Naive thymus-derived CD4-positive, alpha-beta T cell (primary cell): ENCODE data around the gene PSPC1. TPM values are rescaled to one million over a fixed set of nuclear protein-coding genes. Genes with fewer than 3 reads are reported as not detected.
A peak's percentile ranks its signal among the peaks of the same experiment; 100 is the strongest.
"Not testable (repeated sequence)": the region's sequence is repeated elsewhere in the genome, so short reads cannot be mapped to it uniquely, and the experiment has no call there.

Source experiments
- ATAC-seq: fragments of 150-1000 bp; cut with Tn5 transposase; 2 replicates; pipeline ENCODE4 v1.10.0; 2021; ENCODE audit warnings: mild to moderate bottlenecking, moderate library complexity
- CTCF ChIA-PET: fragments of 350-600 bp; sonication (Branson Sonifier 250); formaldehyde crosslinking; loops from one replicate; lab custom pipeline; 2021; ENCODE audit warnings: antibody characterized with exemption; lab: Charles Lee
- POLR2A ChIA-PET: fragments of 350-600 bp; sonication (Branson Sonifier 250); formaldehyde crosslinking; loops from one replicate; lab custom pipeline; 2021; ENCODE audit warnings: antibody characterized with exemption, inconsistent platforms; lab: Charles Lee
- DNase-seq, 9 donors: peaks; one replicate each; pipeline versions ENCODE4 v3.0.0 to v3.0.0-alpha.2; 2020 to 2022; ENCODE audit warnings: mixed read lengths in 1 of 9
- H3K27ac ChIP-seq: one replicate; pipeline ENCODE4 v1.7.0; 2013; ENCODE audit warnings: mild to moderate bottlenecking, low read depth, low read length, moderate library complexity
- H3K27me3 ChIP-seq, 2 donors: one replicate each; pipeline ENCODE4 v1.7.0; 2013; ENCODE audit warnings: low read length in 2 of 2, mild to moderate bottlenecking in 2 of 2, moderate library complexity in 2 of 2; ENCODE audit not compliant: control insufficient read depth in 2 of 2, insufficient read depth in 2 of 2
- H3K36me3 ChIP-seq, 3 experiments: 1 replicate in 2 of 3; 2 replicates in 1 of 3; pipeline ENCODE4 v1.7.0; 2013; ENCODE audit warnings: low read length in 3 of 3, mild to moderate bottlenecking in 3 of 3, moderate library complexity in 1 of 3; ENCODE audit not compliant: insufficient read depth in 3 of 3, control insufficient read depth in 2 of 3
- H3K4me1 ChIP-seq, 2 donors: one replicate each; pipeline ENCODE4 v1.7.0; 2013; ENCODE audit warnings: low read length in 2 of 2, mild to moderate bottlenecking in 2 of 2, moderate library complexity in 1 of 2; ENCODE audit not compliant: control insufficient read depth in 2 of 2, insufficient read depth in 2 of 2
- H3K4me3 ChIP-seq: 2 replicates; pipeline ENCODE4 v1.7.0; 2013; ENCODE audit warnings: mild to moderate bottlenecking, low read length
- H3K9me3 ChIP-seq, 3 experiments: 1 replicate in 2 of 3; 2 replicates in 1 of 3; pipeline ENCODE4 v1.7.0; 2013; ENCODE audit warnings: low read length in 3 of 3; ENCODE audit not compliant: control insufficient read depth in 2 of 3
- H3K27ac Mint-ChIP-seq, 9 donors: one replicate each; pipeline ENCODE4 v1.8.0; 2020 to 2022; ENCODE audit warnings: mixed read lengths in 9 of 9, mild to moderate bottlenecking in 8 of 9, moderate library complexity in 5 of 9, inconsistent platforms in 2 of 9
- H3K27me3 Mint-ChIP-seq, 5 donors: one replicate each; pipeline ENCODE4 v1.8.0; 2021 to 2022; ENCODE audit warnings: mixed read lengths in 5 of 5, mild to moderate bottlenecking in 1 of 5
- H3K36me3 Mint-ChIP-seq, 5 donors: one replicate each; pipeline ENCODE4 v1.8.0; 2020 to 2022; ENCODE audit warnings: mixed read lengths in 5 of 5, mild to moderate bottlenecking in 3 of 5, inconsistent platforms in 1 of 5
- H3K4me1 Mint-ChIP-seq, 7 donors: one replicate each; pipeline ENCODE4 v1.8.0; 2020 to 2022; ENCODE audit warnings: mixed read lengths in 7 of 7, mild to moderate bottlenecking in 3 of 7, inconsistent platforms in 1 of 7
- H3K4me3 Mint-ChIP-seq, 10 donors: one replicate each; pipeline ENCODE4 v1.8.0; 2020 to 2022; ENCODE audit warnings: mild to moderate bottlenecking in 10 of 10, mixed read lengths in 10 of 10, moderate library complexity in 6 of 10, inconsistent platforms in 2 of 10
- H3K9me3 Mint-ChIP-seq, 11 donors: one replicate each; pipeline ENCODE4 v1.8.0; 2020 to 2022; ENCODE audit warnings: mixed read lengths in 11 of 11, mild to moderate bottlenecking in 4 of 11, inconsistent platforms in 1 of 11, moderate library complexity in 1 of 11
- intact Hi-C, 2 donors: fragments of 100-400 bp; cut with micrococcal nuclease; formaldehyde crosslinking; loops; one replicate each; pipeline ENCODE4 v1.15.1; 2023
- polyA plus RNA-seq, 2 donors: library from polyadenylated mRNA; unstranded; fragments of 300-500 nt; fragmentation: Illumina TruSeq; gene quantifications; one replicate each; pipeline ENCODE4 v1.2.3, GENCODE V29; 2021
- total RNA-seq, 6 experiments: library from RNA in 5 of 6; stranded (reverse) in 5 of 6; gene quantifications; 1 replicate in 5 of 6; 2 replicates in 1 of 6; pipeline ENCODE4 v1.2.3 and lab custom pipeline; 2021 to 2026

The PSPC1 gene
- total and polyA plus RNA-seq, 7 experiments from 2014 or later: 32.0 to 91.4 (median 77.8) TPM

DNA sequence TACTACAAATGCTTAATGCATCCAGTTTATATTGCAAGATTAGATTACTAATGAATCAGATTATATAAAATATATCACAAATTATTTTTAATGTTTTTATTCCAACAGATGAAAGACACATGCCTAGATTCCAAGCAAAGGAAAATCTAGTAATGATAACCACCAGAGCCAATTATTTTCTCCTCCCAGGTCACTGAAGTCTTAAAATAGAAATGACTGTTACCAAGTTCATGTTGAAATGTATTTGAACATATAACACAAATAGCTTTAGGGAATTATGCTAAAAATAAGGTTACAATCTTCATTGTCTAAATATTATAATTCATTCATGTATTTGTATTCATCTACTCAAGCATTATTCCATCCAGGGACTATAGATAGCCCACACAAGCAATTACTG lies 73.0 kb downstream of the PSPC1 start:
- DNase-seq, H3K4me1 ChIP-seq, H3K9me3 Mint-ChIP-seq, ATAC-seq, H3K27ac ChIP-seq, CTCF ChIA-PET, intact Hi-C loops, H3K4me3 ChIP-seq, H3K9me3 ChIP-seq, H3K27me3 Mint-ChIP-seq, H3K36me3 ChIP-seq, H3K4me3 Mint-ChIP-seq, H3K27me3 ChIP-seq, H3K27ac Mint-ChIP-seq: not testable (repeated sequence)
- Mint-ChIP-seq H3K36me3 (peaks cover 0 to 21% (median 0%) of the 10 kb centered on the region in 5 donors), H3K4me1 (peaks cover 0 to 30% (median 18%) of the 10 kb centered on the region in 7 donors)
- POLR2A ChIA-PET: interaction anchor here (0.9 kb wide), 1 partner anchor 67 kb away, joined by 3 read pairs; no protein-coding TSS in a partner anchor

DNA sequence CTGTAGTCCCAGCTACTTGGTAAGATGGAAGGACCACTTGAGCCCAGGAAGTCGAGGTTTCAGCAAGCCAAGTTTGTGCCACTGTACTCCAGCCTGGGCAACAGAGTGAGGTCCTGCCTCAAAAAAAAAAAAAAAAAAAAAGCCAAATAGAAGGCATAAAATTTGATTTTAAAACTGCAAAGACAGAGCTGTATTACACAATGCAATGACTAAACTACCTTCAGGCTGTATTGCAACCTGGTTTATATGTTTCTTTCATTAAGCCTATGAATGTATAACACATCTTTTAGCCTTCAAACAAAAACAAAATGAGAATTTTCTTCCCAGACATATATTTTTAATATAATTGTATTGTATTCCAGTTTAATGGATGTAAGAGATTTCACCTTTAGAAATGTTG lies 73.7 kb downstream of the PSPC1 start:
- H3K36me3 ChIP-seq, H3K4me1 ChIP-seq, H3K4me3 Mint-ChIP-seq, DNase-seq, H3K9me3 Mint-ChIP-seq, intact Hi-C loops, POLR2A ChIA-PET, CTCF ChIA-PET, ATAC-seq, H3K27me3 Mint-ChIP-seq, H3K4me3 ChIP-seq, H3K27me3 ChIP-seq, H3K27ac ChIP-seq, H3K9me3 ChIP-seq, H3K27ac Mint-ChIP-seq: not testable (repeated sequence)
- peaks cover 0 to 16% (median 0%) of the 10 kb centered on the region in 5 donors for H3K36me3 Mint-ChIP-seq
- H3K4me1 Mint-ChIP-seq: peaks cover 0 to 32% (median 18%) of the 10 kb centered on the region in 7 donors

DNA sequence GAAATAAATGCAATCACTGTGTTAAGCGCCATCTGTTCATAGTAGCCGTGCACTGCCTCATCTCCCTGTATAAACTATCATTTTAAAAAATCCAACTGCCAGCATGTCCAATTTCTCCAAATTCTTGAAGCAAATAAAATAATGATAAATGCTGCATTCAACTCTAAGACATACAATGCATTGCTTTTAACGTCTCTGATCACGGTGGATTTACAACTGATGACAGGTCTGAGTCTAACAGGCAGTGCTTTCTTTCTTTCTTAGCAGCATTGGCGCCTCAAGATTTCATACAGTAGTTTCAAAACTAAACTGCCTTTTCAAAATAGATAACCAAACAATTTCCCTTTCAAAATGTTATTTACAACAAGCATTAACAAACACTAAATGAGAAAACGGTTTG lies 78.5 kb downstream of the PSPC1 start:
- H3K9me3 ChIP-seq, H3K27ac ChIP-seq, ATAC-seq, H3K4me3 Mint-ChIP-seq, H3K36me3 ChIP-seq, DNase-seq, H3K4me3 ChIP-seq, H3K9me3 Mint-ChIP-seq, H3K27ac Mint-ChIP-seq, H3K4me1 ChIP-seq, CTCF ChIA-PET, H3K27me3 Mint-ChIP-seq, intact Hi-C loops, H3K27me3 ChIP-seq, POLR2A ChIA-PET: not testable (repeated sequence)
- Mint-ChIP-seq H3K36me3 (peaks cover 0 to 17% (median 0%) of the 10 kb centered on the region in 5 donors), H3K4me1 (peaks cover 7 to 26% (median 23%) of the 10 kb centered on the region in 7 donors)

DNA sequence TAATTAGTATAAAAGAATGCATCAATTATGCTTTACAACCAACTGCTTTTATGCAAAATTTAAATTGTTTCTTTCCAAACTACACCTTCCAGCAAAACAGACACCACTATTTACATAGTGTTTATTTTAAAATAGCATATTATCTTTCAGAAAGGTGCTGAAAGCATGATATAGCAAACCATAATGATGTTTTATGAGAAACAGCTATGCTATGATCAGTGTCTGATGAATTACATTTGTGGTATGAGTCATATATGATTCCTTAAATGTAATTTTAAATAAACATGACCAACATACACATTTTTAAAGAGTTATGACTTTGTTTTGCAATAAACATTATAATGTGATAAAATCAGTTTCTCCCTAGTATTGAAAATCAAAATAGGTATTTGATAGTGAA lies 81.1 kb downstream of the PSPC1 start:
- H3K27ac ChIP-seq, CTCF ChIA-PET, ATAC-seq, H3K9me3 ChIP-seq, H3K4me3 Mint-ChIP-seq, H3K4me1 ChIP-seq, intact Hi-C loops, H3K9me3 Mint-ChIP-seq, H3K27me3 ChIP-seq, DNase-seq, H3K4me3 ChIP-seq, H3K27me3 Mint-ChIP-seq, H3K36me3 ChIP-seq, POLR2A ChIA-PET: not testable (repeated sequence)
- H3K36me3 Mint-ChIP-seq: peaks cover 0 to 13% (median 0%) of the 10 kb centered on the region in 5 donors
- H3K4me1 Mint-ChIP-seq: peaks cover 8 to 26% (median 19%) of the 10 kb centered on the region in 7 donors
- H3K27ac Mint-ChIP-seq: peak overlapping the region in 3 of 9 donors; percentile 5 to 70 (median 40)

DNA sequence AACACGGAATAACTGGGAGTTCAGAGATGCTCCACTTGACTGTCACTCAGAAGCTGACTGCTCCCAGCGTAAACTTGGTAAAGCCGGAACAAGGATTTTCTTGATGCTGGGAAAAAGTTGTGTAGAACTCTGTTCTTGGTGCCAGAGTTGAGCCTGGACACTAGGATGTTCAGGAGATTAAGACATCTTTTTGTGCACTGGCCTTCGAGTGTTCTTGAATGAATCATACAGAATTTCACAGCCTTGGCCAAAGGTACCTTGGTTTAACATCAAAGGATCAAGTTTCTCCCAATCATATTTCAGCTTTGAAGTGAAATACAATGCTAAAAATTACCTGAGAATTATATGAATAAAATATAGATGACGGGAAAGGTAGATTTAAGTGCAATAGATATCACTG lies 81.8 kb downstream of the PSPC1 start:
- POLR2A ChIA-PET, H3K9me3 Mint-ChIP-seq, H3K27me3 Mint-ChIP-seq, ATAC-seq, H3K36me3 Mint-ChIP-seq, CTCF ChIA-PET, H3K9me3 ChIP-seq, H3K4me3 Mint-ChIP-seq, H3K36me3 ChIP-seq, H3K4me3 ChIP-seq, DNase-seq, intact Hi-C loops, H3K27ac ChIP-seq, H3K27me3 ChIP-seq, H3K4me1 ChIP-seq: not testable (repeated sequence)
- H3K4me1 Mint-ChIP-seq: peaks cover 8 to 26% (median 19%) of the 10 kb centered on the region in 7 donors
- peak overlapping the region in 2 of 9 donors; percentile 1 to 18 for H3K27ac Mint-ChIP-seq

DNA sequence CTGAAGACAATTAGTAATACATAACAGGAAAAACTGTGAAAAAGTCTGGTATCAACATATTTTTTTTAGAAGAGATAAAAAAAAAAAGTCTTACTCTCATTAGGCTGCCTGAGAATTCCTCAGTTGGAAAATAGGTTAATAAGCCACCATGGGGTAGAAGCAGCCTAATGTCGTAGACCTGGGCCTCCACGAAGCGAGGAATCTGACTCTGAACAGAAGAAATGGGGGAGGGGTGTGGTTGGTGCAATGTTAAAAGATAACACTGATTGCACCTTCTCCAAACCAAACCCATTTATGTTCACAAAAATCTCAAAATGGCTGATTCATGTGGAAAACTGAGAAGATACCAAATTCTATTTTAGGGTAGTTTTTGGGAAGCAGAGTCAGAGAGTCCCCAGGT lies 86.9 kb downstream of the PSPC1 start:
- peaks cover 1 to 33% (median 13%) of the 10 kb centered on the region in 5 donors for H3K36me3 Mint-ChIP-seq

DNA sequence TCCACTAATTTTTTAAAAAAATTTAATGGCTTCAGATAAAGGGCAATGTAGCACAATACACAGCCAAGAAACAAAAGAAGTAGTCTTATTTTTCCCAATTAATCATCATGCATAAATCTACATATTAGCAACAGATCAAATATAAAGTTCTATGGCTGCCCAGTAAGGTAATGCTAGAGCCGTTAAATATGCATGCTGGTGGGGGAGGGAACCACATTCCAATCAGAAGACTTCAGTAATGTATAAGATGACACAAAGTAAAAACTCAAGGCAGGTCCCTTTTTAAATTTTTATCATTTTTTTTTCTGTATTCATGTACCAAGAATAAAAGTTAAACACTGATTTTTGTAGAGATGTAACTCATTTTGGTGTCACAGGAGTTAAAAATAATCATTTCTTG lies 87.3 kb downstream of the PSPC1 start:
- no peak overlapping the region for H3K4me3 ChIP-seq
- POLR2A ChIA-PET: no interaction called here
- H3K27ac ChIP-seq: no peak overlapping the region
- no peaks in the 10 kb centered on the region for H3K27me3 Mint-ChIP-seq
- DNase-seq: no peak
- no peak for ATAC-seq
- peaks cover 0 to 4% (median 0%) of the 10 kb centered on the region in 11 donors for H3K9me3 Mint-ChIP-seq
- H3K9me3 ChIP-seq: no peaks in the 10 kb centered on the region
- peaks cover 4 to 37% (median 17%) of the 10 kb centered on the region in 5 donors for H3K36me3 Mint-ChIP-seq
- H3K27ac Mint-ChIP-seq: peak overlapping the region in 2 of 9 donors; percentile 44 to 48
- no peaks in the 10 kb centered on the region for H3K4me1 ChIP-seq
- H3K4me1 Mint-ChIP-seq: peaks cover 17 to 37% (median 27%) of the 10 kb centered on the region in 7 donors
- H3K4me3 Mint-ChIP-seq: no peak overlapping the region
- CTCF ChIA-PET: no interaction called here
- H3K36me3 ChIP-seq: no peaks in the 10 kb centered on the region
- intact Hi-C loops: no loop called here
- H3K27me3 ChIP-seq: no peaks in the 10 kb centered on the region

More for the DNA sequence above, 86.9 kb downstream of the PSPC1 start:
- Histone ChIP-seq H3K36me3 (no peaks in the 10 kb centered on the region), H3K27ac (no peak overlapping the region), H3K4me1 (no peaks in the 10 kb centered on the region), H3K4me3 (no peak overlapping the region), H3K27me3 (no peaks in the 10 kb centered on the region), H3K9me3 (no peaks in the 10 kb centered on the region)
- ChIA-PET CTCF (no interaction called here), POLR2A (no interaction called here)
- Mint-ChIP-seq H3K9me3 (peaks cover 0 to under 1% (median 0%) of the 10 kb centered on the region in 11 donors), H3K4me1 (peaks cover 15 to 33% (median 25%) of the 10 kb centered on the region in 7 donors), H3K27me3 (no peaks in the 10 kb centered on the region), H3K4me3 (no peak overlapping the region), H3K27ac (no peak overlapping the region)
- DNase-seq (no peak), ATAC-seq (no peak)
- intact Hi-C loops: no loop called here
